ENCODE results near the gene NKAPL. TPM values are rescaled to one million over a fixed set of nuclear protein-coding genes. Genes with fewer than 3 reads are reported as not detected.
"Not testable (repeated sequence)": the region's sequence is repeated elsewhere in the genome, so short reads cannot be mapped to it uniquely, and the experiment has no call there.

NKAPL gene
- total and polyA plus RNA-seq, 12 donors: 0.37 to 3.4 (median 1.4) TPM; not detected in 1

DNA sequence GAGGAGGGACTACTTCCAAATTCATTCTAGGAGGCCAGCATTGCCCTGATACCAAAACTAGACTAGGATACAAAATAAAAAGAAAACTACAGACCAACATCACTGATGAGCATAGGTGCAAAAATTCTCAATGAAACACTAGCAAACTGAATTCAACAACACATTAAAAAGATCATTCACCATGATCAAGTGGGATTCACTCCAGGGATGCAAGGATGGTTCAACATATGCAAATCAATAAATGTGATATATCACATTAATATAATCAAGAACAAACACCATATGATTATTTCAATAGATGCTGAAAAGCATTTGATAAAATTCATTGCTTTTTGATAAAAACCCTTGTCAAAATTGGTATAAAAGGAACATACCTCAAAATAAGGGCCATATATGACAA is 32.5 kb downstream of the NKAPL start:
- no peak overlapping the region for H3K4me3 ChIP-seq
- no peaks in the 10 kb centered on the region for H3K9me3 ChIP-seq (replicated peaks in 1 of 3)
- H3K27ac ChIP-seq: no peak overlapping the region
- TF ChIP-seq POLR2A (IDR thresholded peaks at IDR 0.05): no peak
- TF ChIP-seq, protein P1, sequence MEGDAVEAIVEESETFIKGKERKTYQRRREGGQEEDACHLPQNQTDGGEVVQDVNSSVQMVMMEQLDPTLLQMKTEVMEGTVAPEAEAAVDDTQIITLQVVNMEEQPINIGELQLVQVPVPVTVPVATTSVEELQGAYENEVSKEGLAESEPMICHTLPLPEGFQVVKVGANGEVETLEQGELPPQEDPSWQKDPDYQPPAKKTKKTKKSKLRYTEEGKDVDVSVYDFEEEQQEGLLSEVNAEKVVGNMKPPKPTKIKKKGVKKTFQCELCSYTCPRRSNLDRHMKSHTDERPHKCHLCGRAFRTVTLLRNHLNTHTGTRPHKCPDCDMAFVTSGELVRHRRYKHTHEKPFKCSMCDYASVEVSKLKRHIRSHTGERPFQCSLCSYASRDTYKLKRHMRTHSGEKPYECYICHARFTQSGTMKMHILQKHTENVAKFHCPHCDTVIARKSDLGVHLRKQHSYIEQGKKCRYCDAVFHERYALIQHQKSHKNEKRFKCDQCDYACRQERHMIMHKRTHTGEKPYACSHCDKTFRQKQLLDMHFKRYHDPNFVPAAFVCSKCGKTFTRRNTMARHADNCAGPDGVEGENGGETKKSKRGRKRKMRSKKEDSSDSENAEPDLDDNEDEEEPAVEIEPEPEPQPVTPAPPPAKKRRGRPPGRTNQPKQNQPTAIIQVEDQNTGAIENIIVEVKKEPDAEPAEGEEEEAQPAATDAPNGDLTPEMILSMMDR (IDR thresholded peaks at IDR 0.05): no peak
- no peak for DNase-seq
- H3K27me3 ChIP-seq: no peaks in the 10 kb centered on the region
- no peaks in the 10 kb centered on the region for H3K4me1 ChIP-seq (replicated peaks in 1 of 2)
- H3K36me3 ChIP-seq (replicated peaks in 1 of 2): peaks cover 0 to 11% of the 10 kb centered on the region in 2 donors
- intact Hi-C loops (cut with DNase I): no loop called here

DNA sequence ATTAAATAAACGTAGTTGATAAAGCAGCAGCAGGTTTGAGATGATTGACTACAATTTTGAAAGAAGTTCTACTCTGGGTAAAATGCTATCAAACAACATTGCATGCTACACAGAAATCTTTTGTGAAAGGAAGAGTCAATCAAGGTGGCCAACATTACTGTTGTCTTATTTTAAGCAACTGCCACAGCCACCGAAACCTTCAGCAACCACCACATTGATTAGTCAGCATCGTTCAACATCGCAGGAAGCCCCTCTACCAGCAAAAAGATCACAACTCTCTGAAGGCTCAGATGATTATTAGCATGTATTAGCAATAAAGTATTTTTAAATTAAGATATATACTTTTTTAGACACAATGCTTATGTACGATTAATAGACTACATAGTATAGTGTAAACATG is 36.2 kb downstream of the NKAPL start:
- Histone ChIP-seq H3K27ac (no peak overlapping the region), H3K9me3 (replicated peaks in 1 of 3) (no peaks in the 10 kb centered on the region), H3K27me3 (no peaks in the 10 kb centered on the region), H3K4me3 (no peak overlapping the region), H3K4me1 (replicated peaks in 1 of 2) (no peaks in the 10 kb centered on the region), H3K36me3 (replicated peaks in 1 of 2) (peaks cover 0 to 7% of the 10 kb centered on the region in 2 donors)
- intact Hi-C loops (cut with DNase I): no loop called here
- TF ChIP-seq, protein P1 (IDR thresholded peaks at IDR 0.05): no peak
- TF ChIP-seq POLR2A (IDR thresholded peaks at IDR 0.05): no peak
- no peak for DNase-seq
- 87 to 97% (median 95%) methylated on average over 5 of the region's 5 CpGs for whole genome bisulfite sequencing, 4 donors

DNA sequence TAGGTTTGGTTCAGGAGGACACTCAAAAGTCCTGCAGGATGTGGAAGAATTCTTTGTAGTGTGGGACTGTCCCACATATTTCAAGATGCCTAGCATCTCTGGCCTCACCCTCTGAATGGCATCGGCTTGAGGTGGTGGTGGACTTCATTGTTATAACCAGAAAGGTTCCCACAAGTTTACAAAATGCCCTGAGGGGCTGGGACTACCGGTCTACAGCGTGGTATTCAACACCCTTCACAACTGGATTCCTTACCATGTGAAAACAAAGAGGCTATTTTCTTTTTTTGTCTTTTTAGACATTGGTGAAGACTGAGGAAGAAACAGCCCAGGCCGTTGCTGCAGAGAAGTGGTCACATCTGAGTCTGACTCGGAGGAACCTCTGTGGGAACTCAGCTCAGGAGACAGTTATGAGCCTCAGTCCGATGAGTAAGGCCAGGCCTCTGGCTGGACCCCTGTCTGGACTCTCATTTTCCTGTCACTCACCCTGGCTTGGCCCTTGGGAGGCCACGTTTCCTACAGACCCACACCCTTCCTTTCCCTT is 37.5 kb downstream of the NKAPL start:
- Histone ChIP-seq H3K9me3 (replicated peaks in 1 of 3) (no peaks in the 10 kb centered on the region), H3K27me3 (no peaks in the 10 kb centered on the region), H3K36me3 (replicated peaks in 1 of 2) (peaks cover 0 to 7% of the 10 kb centered on the region in 2 donors), H3K4me3 (no peak overlapping the region), H3K4me1 (replicated peaks in 1 of 2) (no peaks in the 10 kb centered on the region), H3K27ac (no peak overlapping the region)
- DNase-seq: no peak
- WGBS, 4 donors: 76 to 96% (median 93%) methylated on average over 7 of the region's 7 CpGs
- intact Hi-C loops (cut with DNase I): no loop called here
- no peak for TF ChIP-seq POLR2A (IDR thresholded peaks at IDR 0.05)
- TF ChIP-seq, protein P1 (IDR thresholded peaks at IDR 0.05): no peak

DNA sequence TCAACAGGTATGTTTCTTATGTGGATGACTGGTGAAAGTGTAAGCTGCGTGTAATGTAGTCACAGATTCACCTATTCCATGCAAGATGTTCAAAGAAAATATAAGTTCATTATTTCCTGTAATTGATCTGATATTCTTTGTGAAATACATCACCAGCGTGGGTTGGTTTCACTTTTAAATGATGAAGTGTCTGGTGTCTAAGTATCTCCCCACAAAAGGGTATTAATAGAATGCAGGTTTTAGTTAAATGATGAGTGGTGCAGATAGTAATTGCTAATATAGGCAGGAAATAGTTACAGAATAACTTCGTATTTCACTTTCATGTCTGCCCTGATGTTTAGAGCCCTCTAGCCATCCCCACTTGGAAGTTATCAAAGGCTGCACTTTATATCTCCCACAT is 44.5 kb downstream of the NKAPL start:
- Histone ChIP-seq H3K27me3 (no peaks in the 10 kb centered on the region), H3K4me1 (replicated peaks in 1 of 2) (no peaks in the 10 kb centered on the region), H3K27ac (no peak overlapping the region), H3K9me3 (replicated peaks in 1 of 3) (no peaks in the 10 kb centered on the region), H3K36me3 (replicated peaks in 1 of 2) (no peaks in the 10 kb centered on the region), H3K4me3 (no peak overlapping the region)
- intact Hi-C loops (cut with DNase I): no loop called here
- 89 to 92% (median 92%) methylated on average over 3 of the region's 3 CpGs for WGBS, 4 donors
- no peak for DNase-seq
- TF ChIP-seq, protein P1 (IDR thresholded peaks at IDR 0.05): no peak
- no peak for TF ChIP-seq POLR2A (IDR thresholded peaks at IDR 0.05)

DNA sequence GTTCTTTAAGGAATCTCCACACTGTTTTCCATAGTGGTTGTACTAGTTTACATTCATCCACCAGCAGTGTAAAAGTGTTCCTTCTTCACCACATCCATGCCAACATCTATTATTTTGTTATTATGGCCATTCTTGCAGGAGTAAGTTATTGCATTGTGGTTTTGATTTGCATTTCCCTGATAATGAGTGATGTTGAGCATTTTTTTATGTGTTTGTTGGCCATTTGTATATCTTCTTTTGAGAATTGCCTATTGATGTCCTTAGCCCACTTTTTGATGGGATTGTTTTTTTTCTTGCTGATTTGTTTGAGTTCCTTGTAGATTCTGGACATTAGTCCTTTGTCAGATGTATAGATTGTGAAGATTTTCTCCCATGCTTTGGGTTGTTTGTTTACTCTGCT is 47.3 kb downstream of the NKAPL start:
- H3K36me3 ChIP-seq (replicated peaks in 1 of 2); H3K27ac ChIP-seq; H3K9me3 ChIP-seq (replicated peaks in 1 of 3); H3K4me3 ChIP-seq; H3K27me3 ChIP-seq; H3K4me1 ChIP-seq (replicated peaks in 1 of 2); DNase-seq; intact Hi-C loops (cut with DNase I): not testable (repeated sequence)
